SW480 (cell line): ENCODE data around the gene NFIC.
"Not testable (repeated sequence)": the region's sequence is repeated elsewhere in the genome, so short reads cannot be mapped to it uniquely, and the experiment has no call there.

Source experiments
- DNase-seq: peaks from one replicate; pipeline ENCODE4 v3.0.0-alpha.2; 2016; ENCODE audit warnings: low spot score

NFIC gene

GRCh38 chr19:3365836-3366752 is at the start of gene NFIC:
TSS of gene NFIC (plus strand) at chr19:3366583. CDS start at chr19:3366637, 54 bp downstream.
- DNase-seq = peak; percentile 46

- DNase-seq = no peak
Measured at GRCh38 chr19:3316659-3317207, 49.6 kb upstream of the NFIC start.

GRCh38 chr19:3319643-3320353 is 46.6 kb upstream of the NFIC start:
- peak; percentile 56 for DNase-seq

- DNase-seq = peak; percentile 30
Measured at GRCh38 chr19:3320354-3320670, 46.1 kb upstream of the NFIC start.

- no peak for DNase-seq
Measured at GRCh38 chr19:3320853-3321252, 45.5 kb upstream of the NFIC start.

GRCh38 chr19:3321696-3322095 is 44.7 kb upstream of the NFIC start:
- no peak for DNase-seq

- no peak for DNase-seq
Measured at GRCh38 chr19:3322199-3322978, 44.0 kb upstream of the NFIC start.

- DNase-seq = no peak
Measured at GRCh38 chr19:3323026-3323425, 43.4 kb upstream of the NFIC start.

GRCh38 chr19:3323658-3324057 is 42.7 kb upstream of the NFIC start:
- DNase-seq = no peak

GRCh38 chr19:3324405-3324856 is 42.0 kb upstream of the NFIC start:
- DNase-seq = no peak

- DNase-seq = no peak
Measured at GRCh38 chr19:3325451-3325850, 40.9 kb upstream of the NFIC start.

- no peak for DNase-seq
Measured at GRCh38 chr19:3328743-3329142, 37.6 kb upstream of the NFIC start.

- DNase-seq = no peak
Measured at GRCh38 chr19:3330047-3330446, 36.3 kb upstream of the NFIC start.

- not testable (repeated sequence) for DNase-seq
Measured at GRCh38 chr19:3332232-3332631, 34.2 kb upstream of the NFIC start.

GRCh38 chr19:3333020-3333583 is 33.3 kb upstream of the NFIC start:
- DNase-seq = no peak

GRCh38 chr19:3333662-3334061 is 32.7 kb upstream of the NFIC start:
- DNase-seq = no peak

GRCh38 chr19:3334749-3335430 is 31.5 kb upstream of the NFIC start:
- not testable (repeated sequence) for DNase-seq

- DNase-seq = no peak
Measured at GRCh38 chr19:3335431-3336350, 30.7 kb upstream of the NFIC start.

GRCh38 chr19:3336351-3336679 is 30.1 kb upstream of the NFIC start:
- no peak for DNase-seq
